ENCODE results near the gene MAPK13.

Gene MAPK13

DNA sequence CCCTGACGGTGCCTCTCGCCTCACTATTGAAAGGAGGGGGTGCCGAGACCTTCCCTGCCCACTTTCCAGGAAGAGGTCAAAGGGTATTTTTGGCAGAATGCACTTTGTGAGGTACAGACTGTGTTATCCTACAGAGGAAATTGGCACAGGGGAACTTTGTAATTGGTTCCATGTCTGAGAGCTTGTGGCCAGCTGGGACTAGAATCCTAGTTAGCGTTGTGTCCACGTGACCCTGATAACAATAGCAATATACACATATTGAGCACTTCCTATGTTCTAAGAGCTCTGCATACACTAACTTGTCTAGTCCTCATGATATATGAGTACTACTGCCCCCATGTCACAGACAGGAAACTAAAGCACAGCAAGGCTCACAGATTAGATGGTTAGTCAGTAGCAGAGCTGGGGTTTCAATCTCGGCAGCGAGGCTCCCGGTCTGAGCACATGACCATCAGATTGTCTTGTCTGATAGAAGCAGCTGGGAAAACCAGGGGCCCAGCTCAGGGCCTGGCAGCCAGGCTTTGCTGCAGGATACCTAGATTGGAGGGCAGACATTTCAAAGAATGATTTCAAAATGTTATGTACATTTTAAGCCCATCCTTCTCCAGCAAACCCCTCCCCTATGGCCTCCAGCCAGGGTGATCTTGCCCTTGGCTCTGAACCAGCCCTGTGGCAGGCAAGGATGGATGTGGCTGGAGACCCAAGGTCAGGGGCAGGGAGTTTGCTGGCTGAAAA is 1.4 kb downstream of the MAPK13 start:
- no peak overlapping the region for H4K5ac ChIP-seq (ENCODE audit: low read length)
- DNase-seq, result peak; percentile 69
- peak overlapping the region; percentile 85 for H3K56ac ChIP-seq (ENCODE audit: low read length)
- WGBS (ENCODE audit: extremely low coverage, insufficient coverage, low lambda C conversion rate), result no CpG with 5 or more reads among the region's 8 CpGs
- no peaks in the 10 kb centered on the region for H3K27me3 ChIP-seq (ENCODE audit: insufficient read depth, low read length, poor library complexity)
- H3K79me1 ChIP-seq (ENCODE audit: low read length), result no peaks in the 10 kb centered on the region
- no peaks in the 10 kb centered on the region for H3K36me3 ChIP-seq (ENCODE audit: control insufficient read depth, insufficient read depth, low read length)
- peak overlapping the region; percentile 81 for H3K9ac ChIP-seq (ENCODE audit: low read length)
- H3K18ac ChIP-seq (ENCODE audit: low read length), result peak overlapping the region; percentile 1
- no peak overlapping the region for H2BK5ac ChIP-seq (ENCODE audit: low read length)
- no peak overlapping the region for H3K23ac ChIP-seq (ENCODE audit: low read length)
- H3K4me2 ChIP-seq (ENCODE audit: low read length), result peak overlapping the region; percentile 79
- H3K27ac ChIP-seq (ENCODE audit: low read depth, low read length), result no peak overlapping the region
- H2BK120ac ChIP-seq (ENCODE audit: low read depth, low read length), result no peak overlapping the region
- no peak overlapping the region for H2BK15ac ChIP-seq (replicated peaks; ENCODE audit: low read depth)
- H3K79me2 ChIP-seq (ENCODE audit: control insufficient read depth, insufficient read depth, low read length), result no peaks in the 10 kb centered on the region
- peaks cover 16% of the 10 kb centered on the region for H3K4me1 ChIP-seq (ENCODE audit: control insufficient read depth, low read depth, low read length)
- no peak overlapping the region for H3K4me3 ChIP-seq (ENCODE audit: low read length)
- H2AK5ac ChIP-seq (ENCODE audit: low read length), result no peak overlapping the region
- H4K8ac ChIP-seq (ENCODE audit: low read depth, low read length), result no peak overlapping the region
- H3K4ac ChIP-seq (ENCODE audit: low read depth, low read length), result no peak overlapping the region

GRCh38 chr6:36132246-36132895 is 2.1 kb downstream of the MAPK13 start:
- H3K27me3 ChIP-seq (ENCODE audit: insufficient read depth, low read length, poor library complexity), result no peaks in the 10 kb centered on the region
- DNase-seq, result peak; percentile 50
- no peak overlapping the region for H2AK5ac ChIP-seq (ENCODE audit: low read length)
- H3K23ac ChIP-seq (ENCODE audit: low read length), result peak overlapping the region; percentile 51
- no peak overlapping the region for H4K5ac ChIP-seq (ENCODE audit: low read length)
- no peak overlapping the region for H4K8ac ChIP-seq (ENCODE audit: low read depth, low read length)
- H3K56ac ChIP-seq (ENCODE audit: low read length), result peak overlapping the region; percentile 85
- H3K36me3 ChIP-seq (ENCODE audit: control insufficient read depth, insufficient read depth, low read length), result no peaks in the 10 kb centered on the region
- no peak overlapping the region for H3K18ac ChIP-seq (ENCODE audit: low read length)
- H2BK5ac ChIP-seq (ENCODE audit: low read length), result peak overlapping the region; percentile 44
- H3K9ac ChIP-seq (ENCODE audit: low read length), result peak overlapping the region; percentile 48
- H3K79me1 ChIP-seq (ENCODE audit: low read length), result no peaks in the 10 kb centered on the region
- H3K4ac ChIP-seq (ENCODE audit: low read depth, low read length), result no peak overlapping the region
- H3K4me1 ChIP-seq (ENCODE audit: control insufficient read depth, low read depth, low read length), result peaks cover 16% of the 10 kb centered on the region
- H2BK120ac ChIP-seq (ENCODE audit: low read depth, low read length), result no peak overlapping the region
- H3K4me3 ChIP-seq (ENCODE audit: low read length), result no peak overlapping the region
- no peaks in the 10 kb centered on the region for H3K79me2 ChIP-seq (ENCODE audit: control insufficient read depth, insufficient read depth, low read length)
- no peak overlapping the region for H2BK15ac ChIP-seq (replicated peaks; ENCODE audit: low read depth)
- whole genome bisulfite sequencing (ENCODE audit: extremely low coverage, insufficient coverage, low lambda C conversion rate), result no CpG with 5 or more reads among the region's 5 CpGs
- H3K4me2 ChIP-seq (ENCODE audit: low read length), result no peak overlapping the region
- H3K27ac ChIP-seq (ENCODE audit: low read depth, low read length), result no peak overlapping the region

- H3K56ac ChIP-seq (ENCODE audit: low read length), result peak overlapping the region; percentile 75
- no peak overlapping the region for H3K4ac ChIP-seq (ENCODE audit: low read depth, low read length)
- no peak overlapping the region for H3K4me3 ChIP-seq (ENCODE audit: low read length)
- H2BK5ac ChIP-seq (ENCODE audit: low read length), result peak overlapping the region; percentile 8
- H3K4me1 ChIP-seq (ENCODE audit: control insufficient read depth, low read depth, low read length), result peaks cover 16% of the 10 kb centered on the region
- no peak overlapping the region for H3K18ac ChIP-seq (ENCODE audit: low read length)
- H3K4me2 ChIP-seq (ENCODE audit: low read length), result no peak overlapping the region
- no peak overlapping the region for H4K8ac ChIP-seq (ENCODE audit: low read depth, low read length)
- peak overlapping the region; percentile 17 for H3K9ac ChIP-seq (ENCODE audit: low read length)
- no peak overlapping the region for H4K5ac ChIP-seq (ENCODE audit: low read length)
- H3K23ac ChIP-seq (ENCODE audit: low read length), result no peak overlapping the region
- H2AK5ac ChIP-seq (ENCODE audit: low read length), result no peak overlapping the region
- WGBS (ENCODE audit: extremely low coverage, insufficient coverage, low lambda C conversion rate), result no CpG with 5 or more reads among the region's 4 CpGs
- no peaks in the 10 kb centered on the region for H3K27me3 ChIP-seq (ENCODE audit: insufficient read depth, low read length, poor library complexity)
- no peaks in the 10 kb centered on the region for H3K79me2 ChIP-seq (ENCODE audit: control insufficient read depth, insufficient read depth, low read length)
- no peak overlapping the region for H2BK120ac ChIP-seq (ENCODE audit: low read depth, low read length)
- DNase-seq, result no peak
- no peak overlapping the region for H3K27ac ChIP-seq (ENCODE audit: low read depth, low read length)
- H2BK15ac ChIP-seq (replicated peaks; ENCODE audit: low read depth), result no peak overlapping the region
- no peaks in the 10 kb centered on the region for H3K36me3 ChIP-seq (ENCODE audit: control insufficient read depth, insufficient read depth, low read length)
- no peaks in the 10 kb centered on the region for H3K79me1 ChIP-seq (ENCODE audit: low read length)
Measured at GRCh38 chr6:36133148-36133547, 2.8 kb downstream of the MAPK13 start.

GRCh38 chr6:36133912-36134311 is 3.6 kb downstream of the MAPK13 start:
- H2BK120ac ChIP-seq (ENCODE audit: low read depth, low read length), result no peak overlapping the region
- no peaks in the 10 kb centered on the region for H3K79me2 ChIP-seq (ENCODE audit: control insufficient read depth, insufficient read depth, low read length)
- H3K4me3 ChIP-seq (ENCODE audit: low read length), result no peak overlapping the region
- no peak overlapping the region for H3K4me2 ChIP-seq (ENCODE audit: low read length)
- no peak overlapping the region for H2AK5ac ChIP-seq (ENCODE audit: low read length)
- no peak overlapping the region for H3K23ac ChIP-seq (ENCODE audit: low read length)
- no peak overlapping the region for H3K4ac ChIP-seq (ENCODE audit: low read depth, low read length)
- no peak overlapping the region for H3K18ac ChIP-seq (ENCODE audit: low read length)
- no peak overlapping the region for H4K8ac ChIP-seq (ENCODE audit: low read depth, low read length)
- no peak for DNase-seq
- H3K4me1 ChIP-seq (ENCODE audit: control insufficient read depth, low read depth, low read length), result peaks cover 16% of the 10 kb centered on the region
- no peak overlapping the region for H2BK15ac ChIP-seq (replicated peaks; ENCODE audit: low read depth)
- peak overlapping the region; percentile 29 for H3K56ac ChIP-seq (ENCODE audit: low read length)
- H2BK5ac ChIP-seq (ENCODE audit: low read length), result peak overlapping the region; percentile 35
- peak overlapping the region; percentile 7 for H3K27ac ChIP-seq (ENCODE audit: low read depth, low read length)
- H3K36me3 ChIP-seq (ENCODE audit: control insufficient read depth, insufficient read depth, low read length), result no peaks in the 10 kb centered on the region
- no peaks in the 10 kb centered on the region for H3K79me1 ChIP-seq (ENCODE audit: low read length)
- no CpG with 5 or more reads among the region's 4 CpGs for WGBS (ENCODE audit: extremely low coverage, insufficient coverage, low lambda C conversion rate)
- no peaks in the 10 kb centered on the region for H3K27me3 ChIP-seq (ENCODE audit: insufficient read depth, low read length, poor library complexity)
- H4K5ac ChIP-seq (ENCODE audit: low read length), result no peak overlapping the region
- H3K9ac ChIP-seq (ENCODE audit: low read length), result no peak overlapping the region

GRCh38 chr6:36135053-36135731 is 4.9 kb downstream of the MAPK13 start:
- DNase-seq, result no peak
- H2AK5ac ChIP-seq (ENCODE audit: low read length), result no peak overlapping the region
- WGBS (ENCODE audit: extremely low coverage, insufficient coverage, low lambda C conversion rate), result no CpG with 5 or more reads among the region's 13 CpGs

More at GRCh38 chr6:36135053-36135731, 4.9 kb downstream of the MAPK13 start:
- H3K4ac ChIP-seq (ENCODE audit: low read depth, low read length), result no peak overlapping the region
- H3K27me3 ChIP-seq (ENCODE audit: insufficient read depth, low read length, poor library complexity), result no peaks in the 10 kb centered on the region
- H4K8ac ChIP-seq (ENCODE audit: low read depth, low read length), result no peak overlapping the region
- no peak overlapping the region for H4K5ac ChIP-seq (ENCODE audit: low read length)
- no peak overlapping the region for H3K4me3 ChIP-seq (ENCODE audit: low read length)
- H3K23ac ChIP-seq (ENCODE audit: low read length), result no peak overlapping the region
- H3K79me1 ChIP-seq (ENCODE audit: low read length), result no peaks in the 10 kb centered on the region
- no peak overlapping the region for H2BK15ac ChIP-seq (replicated peaks; ENCODE audit: low read depth)
- H3K56ac ChIP-seq (ENCODE audit: low read length), result no peak overlapping the region
- H3K18ac ChIP-seq (ENCODE audit: low read length), result no peak overlapping the region
- no peak overlapping the region for H3K4me2 ChIP-seq (ENCODE audit: low read length)
- no peak overlapping the region for H3K27ac ChIP-seq (ENCODE audit: low read depth, low read length)
- H3K4me1 ChIP-seq (ENCODE audit: control insufficient read depth, low read depth, low read length), result peaks cover 16% of the 10 kb centered on the region
- H3K79me2 ChIP-seq (ENCODE audit: control insufficient read depth, insufficient read depth, low read length), result no peaks in the 10 kb centered on the region
- H2BK5ac ChIP-seq (ENCODE audit: low read length), result no peak overlapping the region
- H3K9ac ChIP-seq (ENCODE audit: low read length), result no peak overlapping the region
- H2BK120ac ChIP-seq (ENCODE audit: low read depth, low read length), result no peak overlapping the region
- no peaks in the 10 kb centered on the region for H3K36me3 ChIP-seq (ENCODE audit: control insufficient read depth, insufficient read depth, low read length)
